Adrenal gland (tissue), 12 donors: ENCODE data around the gene P2RX6. TPM values are rescaled to one million over a fixed set of nuclear protein-coding genes. Genes with fewer than 3 reads are reported as not detected.

Source experiments
- DNase-seq, 7 donors: peaks; one replicate each; pipeline ENCODE4 v3.0.0-alpha.2; 2019 to 2020
- H3K27ac ChIP-seq, 5 donors: fragments of 200-600 bp; sonication (generic) in 4 of 5; 1 replicate in 3 of 5; 2 replicates in 2 of 5; pipeline versions ENCODE4 v1.5.1 to v1.8.0; 2016 to 2020; ENCODE audit warnings: mild to moderate bottlenecking in 1 of 5
- H3K27me3 ChIP-seq: fragments of 200-600 bp; 2 replicates; pipeline ENCODE4 v1.8.0; 2021
- H3K36me3 ChIP-seq, 2 donors: fragments of 200-600 bp; replicated peaks in 1 of 2; 1 replicate in 1 of 2; 2 replicates in 1 of 2; pipeline versions ENCODE4 v1.5.1 to v1.8.0; 2018 to 2022
- H3K4me1 ChIP-seq, 2 donors: fragments of 200-600 bp; replicated peaks in 1 of 2; 1 replicate in 1 of 2; 2 replicates in 1 of 2; pipeline versions ENCODE4 v1.5.1 to v1.8.0; 2018 to 2021
- H3K4me3 ChIP-seq, 4 donors: fragments of 200-600 bp; sonication (generic) in 3 of 4; one replicate each; pipeline ENCODE4 v1.5.1; 2016 to 2018
- H3K9me3 ChIP-seq, 3 donors: fragments of 200-600 bp; sonication (generic) in 1 of 3; replicated peaks in 1 of 3; 1 replicate in 2 of 3; 2 replicates in 1 of 3; pipeline versions ENCODE4 v1.5.1 to v1.8.0; 2016 to 2021
- CTCF ChIP-seq, 6 experiments: fragments of 450-650 bp in 4 of 6; fragments of 200-600 bp in 2 of 6; sonication (generic) in 1 of 6; IDR thresholded peaks; 1 replicate in 5 of 6; 2 replicates in 1 of 6; pipeline versions ENCODE4 v1.5.1 to v1.8.0; 2016 to 2021; ENCODE audit warnings: antibody characterized with exemption in 6 of 6, mild to moderate bottlenecking in 2 of 6, moderate library complexity in 1 of 6
- POLR2A ChIP-seq, 2 donors: fragments of 450-650 bp; IDR thresholded peaks; one replicate each; pipeline ENCODE4 v1.6.1; 2017; ENCODE audit warnings: antibody characterized with exemption in 2 of 2, mild to moderate bottlenecking in 2 of 2, moderate library complexity in 1 of 2
- WGBS, 4 donors: extraction: QIAGEN DNeasy Blood & Tissue Kit in 2 of 4; methylation state at CpG; one replicate each; pipeline versions ENCODE4 v1.1.5 to v1.1.7; 2013 to 2017; 5-methylcytosine and 5-hydroxymethylcytosine counted together
- intact Hi-C, 2 donors: fragments of 100-400 bp; cut with DNase I; formaldehyde crosslinking; loops; one replicate each; pipeline versions ENCODE4 v1.14.1 to v1.15.0; 2022 to 2023
- polyA plus RNA-seq, 3 donors: library from polyadenylated mRNA; stranded (reverse); fragments of 200-250 nt in 2 of 3; fragments of 350-450 nt in 1 of 3; fragmentation: Illumina TruSeq in 1 of 3; extraction: RNeasy Lipid Tissue Mini Kit (QIAGEN cat#74804) in 1 of 3; gene quantifications; one replicate each; pipeline ENCODE4 v1.2.3, GENCODE V29; 2013 to 2014
- total RNA-seq, 9 donors: library from RNA; depleted of rRNA in 4 of 9; stranded (reverse); fragments of >200 nt in 4 of 9; fragments of 120-200 nt in 1 of 9; fragmentation: NEBNext Ultra II Directional in 1 of 9; extraction: Animal tissue kit (Norgen Biotek cat#: 25700) in 1 of 9; gene quantifications; one replicate each; pipeline versions ENCODE4 v1.1.0 to v1.2.4, GENCODE V29; 2013 to 2023
- donor health status: healthy with polysubstance abuse.
- donor health status: Bipolar disorder and iron deficiency.
- donor health status: DM: yes; HTN: yes; CAD: no.
- donor health status: DM: no; HTN: no; CAD: no.
- donor health status: DM: no; HTN: no; CAD: no.
- donor health status: DM: yes; HTN: yes; CAD: no.

P2RX6 gene
- total and polyA plus RNA-seq, 12 donors: 1.7 to 11.9 (median 4.4) TPM

GRCh38 chr22:20998411-20999336 is 16.3 kb upstream of the P2RX6 start:
- no peaks in the 10 kb centered on the region for H3K27me3 ChIP-seq
- H3K27ac ChIP-seq: no peak overlapping the region
- no peaks in the 10 kb centered on the region for H3K9me3 ChIP-seq
- intact Hi-C loops: no loop called here
- H3K36me3 ChIP-seq: peaks cover 0 to 35% of the 10 kb centered on the region in 2 donors
- peaks cover 23 to 28% of the 10 kb centered on the region in 2 donors for H3K4me1 ChIP-seq
- TF ChIP-seq CTCF (IDR thresholded peaks at IDR 0.05): no peak
- TF ChIP-seq POLR2A (IDR thresholded peaks at IDR 0.05): no peak
- H3K4me3 ChIP-seq: no peak overlapping the region
- 54 to 60% (median 57%) methylated on average over 6 to 7 of the region's 7 CpGs for WGBS, 4 donors
- DNase-seq: no peak

GRCh38 chr22:20999350-21000206 is 15.4 kb upstream of the P2RX6 start:
- 78 to 91% (median 89%) methylated on average over 8 to 27 of the region's 27 CpGs for WGBS, 4 donors
- H3K4me3 ChIP-seq: no peak overlapping the region
- H3K27ac ChIP-seq: peak overlapping the region in 2 of 5 donors; percentile 97 to 98

GRCh38 chr22:21000207-21000986 is 14.6 kb upstream of the P2RX6 start:
- 47 to 62% (median 56%) methylated on average over 9 to 22 of the region's 22 CpGs for WGBS, 4 donors
- intact Hi-C loops: no loop called here
- H3K36me3 ChIP-seq: peaks cover 0 to 23% of the 10 kb centered on the region in 2 donors

More at GRCh38 chr22:20999350-21000206, 15.4 kb upstream of the P2RX6 start:
- Histone ChIP-seq H3K36me3 (peaks cover 0 to 26% of the 10 kb centered on the region in 2 donors), H3K4me1 (peaks cover 23 to 28% of the 10 kb centered on the region in 2 donors), H3K27me3 (no peaks in the 10 kb centered on the region), H3K9me3 (no peaks in the 10 kb centered on the region)
- DNase-seq: no peak
- TF ChIP-seq CTCF (IDR thresholded peaks at IDR 0.05) (no peak), POLR2A (IDR thresholded peaks at IDR 0.05) (no peak)
- intact Hi-C loops: no loop called here

More at GRCh38 chr22:21000207-21000986, 14.6 kb upstream of the P2RX6 start:
- TF ChIP-seq POLR2A (IDR thresholded peaks at IDR 0.05) (no peak), CTCF (IDR thresholded peaks at IDR 0.05) (no peak)
- DNase-seq: no peak
- Histone ChIP-seq H3K9me3 (no peaks in the 10 kb centered on the region), H3K4me1 (peaks cover 23 to 28% of the 10 kb centered on the region in 2 donors), H3K27me3 (no peaks in the 10 kb centered on the region), H3K4me3 (peak overlapping the region in 2 of 4 donors; percentile 33 to 60), H3K27ac (peak overlapping the region in 4 of 5 donors; percentile 94 to 98 (median 96))
